PC-9 (cell line): Measurements from ENCODE around the gene TNC. TPM values are rescaled to one million over a fixed set of nuclear protein-coding genes. Genes with fewer than 3 reads are reported as not detected.

Experiments
- BruUV-seq: library from RNA; stranded (reverse); fragments of 400-500 nt; replicated peaks from 2 replicates; lab custom pipeline; 2021; lab: Mats Ljungman, UMichigan
- CTCF ChIA-PET: fragments of 300-600 bp; sonication (Branson Sonifier 250); formaldehyde crosslinking; loops from one replicate; lab custom pipeline; 2022; ENCODE audit warnings: antibody characterized with exemption; lab: Charles Lee
- POLR2A ChIA-PET: fragments of 300-600 bp; sonication (Branson Sonifier 250); formaldehyde crosslinking; loops from one replicate; lab custom pipeline; 2022; ENCODE audit warnings: antibody characterized with exemption; ENCODE audit not compliant: unreplicated experiment; lab: Charles Lee
- DNase-seq, 2 experiments: peaks; one replicate each; pipeline versions ENCODE4 v3.0.0 to v3.0.0-alpha.2; 2015 to 2022; ENCODE audit warnings: mixed read lengths in 1 of 2
- H2AFZ ChIP-seq: fragments of 200-600 bp; sonication (generic); 2 replicates; pipeline ENCODE4 v1.8.1; 2017; ENCODE audit warnings: antibody characterized with exemption
- H3F3A ChIP-seq: fragments of 200-600 bp; sonication (generic); 2 replicates; pipeline ENCODE4 v1.8.1; 2017; ENCODE audit warnings: antibody characterized with exemption, mild to moderate bottlenecking, low read depth; ENCODE audit not compliant: insufficient read depth
- H3K27ac ChIP-seq: fragments of 200-600 bp; sonication (generic); 2 replicates; pipeline ENCODE4 v1.6.1; 2016; ENCODE audit warnings: mixed run types
- H3K27me3 ChIP-seq: fragments of 200-600 bp; sonication (generic); 2 replicates; pipeline ENCODE4 v1.6.1; 2016; ENCODE audit warnings: low read depth, mixed run types; ENCODE audit not compliant: insufficient read depth
- H3K36me3 ChIP-seq: fragments of 200-600 bp; sonication (generic); 2 replicates; pipeline ENCODE4 v1.6.1; 2016; ENCODE audit warnings: low read depth, mixed run types
- H3K4me1 ChIP-seq: fragments of 200-600 bp; sonication (generic); replicated peaks from 2 replicates; pipeline ENCODE4 v1.6.1; 2016; ENCODE audit warnings: mixed run types; ENCODE audit not compliant: insufficient read depth
- H3K4me2 ChIP-seq: fragments of 200-600 bp; sonication (generic); 2 replicates; pipeline ENCODE4 v1.6.1; 2017; ENCODE audit warnings: mixed run types
- H3K4me3 ChIP-seq: fragments of 200-600 bp; sonication (generic); 2 replicates; pipeline ENCODE4 v1.6.1; 2016; ENCODE audit warnings: mixed run types
- H3K79me2 ChIP-seq: fragments of 200-600 bp; sonication (generic); 2 replicates; pipeline ENCODE4 v1.6.1; 2017; ENCODE audit warnings: low read depth, mixed run types
- H3K9me2 ChIP-seq: fragments of 200-600 bp; sonication (generic); 2 replicates; pipeline ENCODE4 v1.8.1; 2017; ENCODE audit warnings: mild to moderate bottlenecking; ENCODE audit not compliant: insufficient read depth
- H3K9me3 ChIP-seq: fragments of 200-600 bp; sonication (generic); 2 replicates; pipeline ENCODE4 v1.8.1; 2016; ENCODE audit warnings: low read depth; ENCODE audit not compliant: insufficient read depth
- H4K20me1 ChIP-seq: fragments of 200-600 bp; sonication (generic); 2 replicates; pipeline ENCODE4 v1.8.1; 2017; ENCODE audit not compliant: insufficient read depth
- EZH2 ChIP-seq: fragments of 200-600 bp; sonication (generic); IDR thresholded peaks from 2 replicates; pipeline ENCODE4 v1.8.0; 2017; ENCODE audit warnings: antibody characterized with exemption, low read depth
- intact Hi-C: fragments of 100-400 bp; cut with micrococcal nuclease; formaldehyde crosslinking; loops from one replicate; pipeline ENCODE4 v1.10.0; 2022; ENCODE audit not compliant: unreplicated experiment
- total RNA-seq: library from RNA; stranded (reverse); gene quantifications from 2 replicates; pipeline ENCODE4 v1.2.3, GENCODE V29; 2021
- TF ChIP-seq, protein P1 (sequence below): fragments of 200-600 bp; sonication (generic); conservative IDR thresholded peaks from 2 replicates; pipeline ENCODE4 v1.6.1; 2017; ENCODE audit warnings: mixed run types, antibody characterized with exemption, mild to moderate bottlenecking, moderate library complexity

The TNC gene
- total RNA-seq, 1 experiment from 2014 or later, result 1.1 TPM

DNA sequence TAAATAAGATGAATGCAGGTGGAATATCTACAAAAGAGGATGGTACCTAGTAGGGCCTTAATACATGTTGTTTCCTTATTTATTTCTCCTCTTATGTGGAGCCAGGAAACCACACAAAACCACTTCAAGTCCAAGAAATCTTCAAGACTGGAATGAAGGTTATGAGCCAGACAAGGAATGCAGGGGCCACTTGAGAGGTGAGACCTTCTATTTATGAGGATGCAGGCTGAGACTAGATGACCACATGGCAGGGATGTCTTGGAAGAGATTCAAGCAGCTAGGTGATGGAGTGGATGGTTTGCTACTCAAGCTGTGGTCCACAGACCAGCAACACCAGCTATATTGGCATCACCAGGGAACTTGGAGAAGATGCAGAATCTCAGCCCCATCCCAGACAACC is 92.2 kb downstream of the TNC start:
- TF ChIP-seq EZH2, result no peak
- TF ChIP-seq, protein P1, sequence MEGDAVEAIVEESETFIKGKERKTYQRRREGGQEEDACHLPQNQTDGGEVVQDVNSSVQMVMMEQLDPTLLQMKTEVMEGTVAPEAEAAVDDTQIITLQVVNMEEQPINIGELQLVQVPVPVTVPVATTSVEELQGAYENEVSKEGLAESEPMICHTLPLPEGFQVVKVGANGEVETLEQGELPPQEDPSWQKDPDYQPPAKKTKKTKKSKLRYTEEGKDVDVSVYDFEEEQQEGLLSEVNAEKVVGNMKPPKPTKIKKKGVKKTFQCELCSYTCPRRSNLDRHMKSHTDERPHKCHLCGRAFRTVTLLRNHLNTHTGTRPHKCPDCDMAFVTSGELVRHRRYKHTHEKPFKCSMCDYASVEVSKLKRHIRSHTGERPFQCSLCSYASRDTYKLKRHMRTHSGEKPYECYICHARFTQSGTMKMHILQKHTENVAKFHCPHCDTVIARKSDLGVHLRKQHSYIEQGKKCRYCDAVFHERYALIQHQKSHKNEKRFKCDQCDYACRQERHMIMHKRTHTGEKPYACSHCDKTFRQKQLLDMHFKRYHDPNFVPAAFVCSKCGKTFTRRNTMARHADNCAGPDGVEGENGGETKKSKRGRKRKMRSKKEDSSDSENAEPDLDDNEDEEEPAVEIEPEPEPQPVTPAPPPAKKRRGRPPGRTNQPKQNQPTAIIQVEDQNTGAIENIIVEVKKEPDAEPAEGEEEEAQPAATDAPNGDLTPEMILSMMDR, result no peak
- Histone ChIP-seq H3K4me2 (no peak overlapping the region), H4K20me1 (no peaks in the 10 kb centered on the region), H3K36me3 (no peaks in the 10 kb centered on the region), H3K4me1 (peaks cover 14% of the 10 kb centered on the region), H3K27ac (no peak overlapping the region), H2AFZ (no peak overlapping the region), H3K9me2 (no peaks in the 10 kb centered on the region), H3F3A (peaks cover 12% of the 10 kb centered on the region; the same call in 1 of the 2 replicates), H3K27me3 (no peaks in the 10 kb centered on the region), H3K9me3 (no peaks in the 10 kb centered on the region), H3K4me3 (no peak overlapping the region), H3K79me2 (no peaks in the 10 kb centered on the region)
- CTCF ChIA-PET, result interaction anchor here (0.6 to 0.7 kb wide), 2 partner anchors 80 to 1638 kb away, joined by 3 read pairs; no protein-coding TSS in a partner anchor
- BruUV-seq, result no TSS peak
- POLR2A ChIA-PET, result interaction anchor here (0.6 kb wide), 1 partner anchor 10 kb away, joined by 5 read pairs; no protein-coding TSS in a partner anchor
- DNase-seq, result no peak
- intact Hi-C loops, result loop anchor here (1.0 kb wide), 4 partner anchors 96 to 348 kb away; no protein-coding TSS in a partner anchor

DNA sequence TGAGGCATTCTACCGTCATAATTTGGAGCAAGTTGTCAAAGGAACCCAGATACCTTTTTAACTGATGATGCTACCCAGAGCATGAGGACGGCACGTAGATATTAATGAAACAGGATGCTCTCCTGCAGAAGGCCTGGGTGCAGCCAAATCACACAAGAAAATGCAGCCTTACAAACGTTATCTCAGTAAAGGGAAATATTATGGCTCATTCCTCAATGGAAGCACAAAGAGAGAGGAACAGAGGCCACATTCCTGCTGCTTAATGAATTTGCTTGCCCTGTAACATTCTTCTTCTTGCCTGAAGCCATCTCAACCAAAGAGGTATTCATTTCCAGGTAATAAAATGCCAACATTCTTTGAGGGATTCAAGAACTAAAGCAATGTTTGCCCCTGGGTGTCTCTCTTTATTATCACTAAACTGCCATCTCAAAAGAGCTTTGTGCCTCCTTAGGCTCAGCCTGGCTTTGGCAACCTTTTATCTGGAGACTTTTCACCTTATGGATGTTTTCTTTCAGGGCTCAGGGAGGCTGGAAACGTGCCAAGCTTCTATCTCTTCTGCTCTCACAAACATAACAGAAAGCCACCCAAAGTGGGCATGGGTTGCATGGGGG is 92.9 kb downstream of the TNC start:
- Histone ChIP-seq H3K79me2 (no peaks in the 10 kb centered on the region), H3K36me3 (no peaks in the 10 kb centered on the region), H3K9me3 (no peaks in the 10 kb centered on the region), H3K4me1 (peaks cover 14% of the 10 kb centered on the region), H3F3A (peaks cover 12% of the 10 kb centered on the region; the same call in 1 of the 2 replicates), H3K27ac (no peak overlapping the region), H3K4me3 (no peak overlapping the region), H3K27me3 (no peaks in the 10 kb centered on the region), H2AFZ (no peak overlapping the region), H3K9me2 (no peaks in the 10 kb centered on the region), H3K4me2 (no peak overlapping the region), H4K20me1 (no peaks in the 10 kb centered on the region)
- no TSS peak for BruUV-seq
- TF ChIP-seq EZH2, result no peak
- TF ChIP-seq, protein P1, result no peak
- ChIA-PET CTCF (interaction anchor here (0.6 to 0.7 kb wide), 2 partner anchors 80 to 1639 kb away, joined by 3 read pairs; no protein-coding TSS in a partner anchor), POLR2A (interaction anchor here (0.6 kb wide), 1 partner anchor 11 kb away, joined by 5 read pairs; no protein-coding TSS in a partner anchor)
- intact Hi-C loops, result loop anchor here (1.0 kb wide), 4 partner anchors 96 to 348 kb away; no protein-coding TSS in a partner anchor
- DNase-seq, result peak; percentile 41 to 87

DNA sequence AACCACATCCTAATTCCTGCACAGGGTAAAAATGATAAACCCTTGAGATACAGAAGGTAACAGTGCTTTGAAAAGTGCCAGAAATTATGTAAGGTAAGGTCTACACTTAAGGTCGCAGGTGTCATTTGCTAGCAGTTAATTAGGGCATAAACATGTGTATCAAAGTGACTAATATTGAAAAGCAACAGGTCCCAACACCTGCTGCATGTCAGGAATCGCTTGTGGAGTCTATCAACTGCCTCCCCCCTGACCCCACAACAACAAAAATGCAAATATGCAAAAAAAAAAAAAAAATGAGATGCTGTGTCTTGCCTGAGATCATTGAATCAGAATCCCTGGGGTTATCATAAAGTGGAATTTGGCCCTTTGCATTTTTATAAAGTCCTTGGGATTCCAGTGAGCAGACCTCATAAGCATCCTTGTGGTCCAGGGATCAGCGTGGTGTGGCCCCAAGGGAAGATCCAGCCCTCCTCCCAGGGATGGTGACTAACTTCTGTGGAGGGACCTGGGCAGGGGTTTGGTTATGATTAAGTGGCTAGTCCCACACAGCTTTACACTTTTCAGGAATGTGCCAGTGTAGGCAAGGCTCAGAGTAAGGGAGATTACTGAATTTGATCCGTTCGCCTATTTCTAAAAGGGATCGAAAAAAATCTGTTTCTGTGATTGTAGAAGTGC is 95.1 kb downstream of the TNC start:
- H3K9me3 ChIP-seq, result no peaks in the 10 kb centered on the region
- H3K9me2 ChIP-seq, result no peaks in the 10 kb centered on the region
- H4K20me1 ChIP-seq, result no peaks in the 10 kb centered on the region
- no TSS peak for BruUV-seq
- TF ChIP-seq EZH2, result no peak
- TF ChIP-seq, protein P1, result no peak
- ChIA-PET POLR2A (interaction anchor here (0.6 kb wide), 1 partner anchor 630 kb away, joined by 5 read pairs; no protein-coding TSS in a partner anchor), CTCF (no interaction called here)
- H3K79me2 ChIP-seq, result no peaks in the 10 kb centered on the region
- no peak for DNase-seq
- H3K36me3 ChIP-seq, result no peaks in the 10 kb centered on the region
- H3K4me2 ChIP-seq, result no peak overlapping the region
- H3K27me3 ChIP-seq, result no peaks in the 10 kb centered on the region
- H3F3A ChIP-seq, result peaks cover 12% of the 10 kb centered on the region; the same call in 1 of the 2 replicates
- no peak overlapping the region for H3K4me3 ChIP-seq
- peaks cover 14% of the 10 kb centered on the region for H3K4me1 ChIP-seq
- H2AFZ ChIP-seq, result no peak overlapping the region
- intact Hi-C loops, result no loop called here
- no peak overlapping the region for H3K27ac ChIP-seq
